Skeletal muscle satellite cell (primary cell): ENCODE measurements around the gene ABCD2.
"Not testable (repeated sequence)": the region's sequence is repeated elsewhere in the genome, so short reads cannot be mapped to it uniquely, and the experiment has no call there.

Experiments used
- H3K27me3 ChIP-seq: 2 replicates; pipeline ENCODE4 v1.7.0; 2013; ENCODE audit warnings: low read length; ENCODE audit not compliant: control insufficient read depth, insufficient read depth
- H3K36me3 ChIP-seq: 2 replicates; pipeline ENCODE4 v1.7.0; 2013; ENCODE audit warnings: mild to moderate bottlenecking, control low read depth, low read length; ENCODE audit not compliant: insufficient read depth
- H3K4me1 ChIP-seq: 2 replicates; pipeline ENCODE4 v1.7.0; 2013; ENCODE audit warnings: low read length; ENCODE audit not compliant: control insufficient read depth, insufficient read depth
- H3K4me2 ChIP-seq: 2 replicates; pipeline ENCODE4 v1.7.0; 2013; ENCODE audit warnings: mild to moderate bottlenecking, low read length
- H3K4me3 ChIP-seq: 2 replicates; pipeline ENCODE4 v1.7.0; 2013; ENCODE audit warnings: low read length
- H3K9ac ChIP-seq: 2 replicates; pipeline ENCODE4 v1.7.0; 2013; ENCODE audit warnings: mild to moderate bottlenecking, low read depth, low read length, moderate library complexity
- H3K9me3 ChIP-seq: replicated peaks from 2 replicates; pipeline ENCODE4 v1.7.0; 2013; ENCODE audit warnings: mild to moderate bottlenecking, control low read depth, low read length

Gene ABCD2

DNA sequence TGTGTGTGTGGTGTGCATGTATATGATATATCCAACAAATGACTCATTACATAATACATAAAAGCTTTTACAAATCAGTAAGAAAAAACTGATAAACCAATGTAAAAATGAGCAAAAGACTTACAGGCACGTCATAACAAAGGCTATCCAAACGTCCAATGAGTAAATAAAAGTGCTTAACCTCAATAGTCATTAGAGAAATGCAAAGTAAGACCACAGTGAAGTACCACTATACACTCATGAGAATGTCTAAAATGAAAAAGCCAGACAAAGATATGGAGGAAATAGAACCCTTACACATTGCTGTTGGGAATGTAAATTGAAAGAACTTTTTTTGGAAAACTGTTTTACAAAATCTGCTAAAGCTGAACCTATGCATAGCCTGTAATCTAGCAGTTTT is 7.8 kb downstream of the ABCD2 start:
- no peaks in the 10 kb centered on the region for H3K27me3 ChIP-seq
- no peaks in the 10 kb centered on the region for H3K36me3 ChIP-seq
- H3K4me1 ChIP-seq, result no peaks in the 10 kb centered on the region
- no peak overlapping the region for H3K9ac ChIP-seq
- no peak overlapping the region for H3K4me2 ChIP-seq
- H3K9me3 ChIP-seq, result no peaks in the 10 kb centered on the region
- no peak overlapping the region for H3K4me3 ChIP-seq

- Histone ChIP-seq H3K4me1 (peaks cover 7% of the 10 kb centered on the region), H3K36me3 (no peaks in the 10 kb centered on the region), H3K27me3 (no peaks in the 10 kb centered on the region), H3K4me2 (no peak overlapping the region), H3K4me3 (no peak overlapping the region), H3K9me3 (no peaks in the 10 kb centered on the region), H3K9ac (no peak overlapping the region)
Measured at GRCh38 chr12:39610436-39611025, 9.1 kb downstream of the ABCD2 start.

DNA sequence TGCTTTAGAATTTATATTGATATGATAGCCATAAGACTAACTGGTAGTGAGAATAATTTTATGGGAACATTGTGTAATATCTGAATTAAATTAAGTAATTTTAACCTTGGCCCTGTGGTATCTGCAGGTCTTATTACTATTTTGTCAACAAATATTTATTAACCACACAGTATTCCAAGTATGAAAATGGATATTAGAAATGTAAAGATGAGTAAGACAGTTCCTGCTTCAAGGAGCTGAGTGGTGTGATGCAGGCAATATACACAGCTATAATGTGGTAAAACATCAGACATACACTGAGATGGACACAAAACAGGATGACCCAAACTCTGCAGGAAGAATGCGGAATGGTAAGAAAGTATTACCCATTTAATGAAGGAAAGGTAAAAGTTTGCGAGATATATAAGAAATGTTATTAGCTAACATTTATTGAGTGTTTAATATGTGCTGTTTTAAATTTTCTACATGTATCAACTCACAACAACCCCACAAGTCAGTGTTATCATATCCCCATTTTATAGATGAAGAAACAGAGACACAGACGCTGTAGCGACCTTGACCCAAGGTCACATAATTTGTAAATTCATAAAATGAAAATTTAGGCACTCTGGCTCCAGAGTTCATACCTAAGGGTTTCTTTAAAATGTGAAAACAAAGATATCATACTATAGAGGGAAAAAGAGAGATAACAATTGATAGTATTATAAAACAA is 12.7 kb downstream of the ABCD2 start:
- H3K4me2 ChIP-seq, result no peak overlapping the region
- no peaks in the 10 kb centered on the region for H3K9me3 ChIP-seq
- H3K4me3 ChIP-seq, result no peak overlapping the region
- no peak overlapping the region for H3K9ac ChIP-seq
- peaks cover 12% of the 10 kb centered on the region for H3K4me1 ChIP-seq
- no peaks in the 10 kb centered on the region for H3K27me3 ChIP-seq
- H3K36me3 ChIP-seq, result no peaks in the 10 kb centered on the region

- H3K9ac ChIP-seq, result no peak overlapping the region
- H3K4me1 ChIP-seq, result peaks cover 12% of the 10 kb centered on the region
- H3K9me3 ChIP-seq, result no peaks in the 10 kb centered on the region
- H3K36me3 ChIP-seq, result no peaks in the 10 kb centered on the region
- no peaks in the 10 kb centered on the region for H3K27me3 ChIP-seq
- H3K4me3 ChIP-seq, result no peak overlapping the region
- no peak overlapping the region for H3K4me2 ChIP-seq
Measured at GRCh38 chr12:39605996-39606395, 13.6 kb downstream of the ABCD2 start.

- Histone ChIP-seq H3K4me3 (no peak overlapping the region), H3K27me3 (no peaks in the 10 kb centered on the region), H3K9me3 (no peaks in the 10 kb centered on the region), H3K4me1 (peaks cover 12% of the 10 kb centered on the region), H3K36me3 (no peaks in the 10 kb centered on the region), H3K9ac (no peak overlapping the region), H3K4me2 (no peak overlapping the region)
Measured at GRCh38 chr12:39605501-39605900, 14.1 kb downstream of the ABCD2 start.

GRCh38 chr12:39603065-39603464 is 16.5 kb downstream of the ABCD2 start:
- Histone ChIP-seq H3K9ac (no peak overlapping the region), H3K4me2 (no peak overlapping the region), H3K36me3 (no peaks in the 10 kb centered on the region)

GRCh38 chr12:39601951-39602350 is 17.7 kb downstream of the ABCD2 start:
- not testable (repeated sequence) for H3K27me3 ChIP-seq, H3K4me2 ChIP-seq, H3K9ac ChIP-seq, H3K36me3 ChIP-seq, H3K4me3 ChIP-seq, H3K9me3 ChIP-seq
- peaks cover 12% of the 10 kb centered on the region for H3K4me1 ChIP-seq

More at GRCh38 chr12:39603065-39603464, 16.5 kb downstream of the ABCD2 start:
- Histone ChIP-seq H3K9me3 (no peaks in the 10 kb centered on the region), H3K4me3 (no peak overlapping the region), H3K4me1 (peaks cover 12% of the 10 kb centered on the region), H3K27me3 (no peaks in the 10 kb centered on the region)

DNA sequence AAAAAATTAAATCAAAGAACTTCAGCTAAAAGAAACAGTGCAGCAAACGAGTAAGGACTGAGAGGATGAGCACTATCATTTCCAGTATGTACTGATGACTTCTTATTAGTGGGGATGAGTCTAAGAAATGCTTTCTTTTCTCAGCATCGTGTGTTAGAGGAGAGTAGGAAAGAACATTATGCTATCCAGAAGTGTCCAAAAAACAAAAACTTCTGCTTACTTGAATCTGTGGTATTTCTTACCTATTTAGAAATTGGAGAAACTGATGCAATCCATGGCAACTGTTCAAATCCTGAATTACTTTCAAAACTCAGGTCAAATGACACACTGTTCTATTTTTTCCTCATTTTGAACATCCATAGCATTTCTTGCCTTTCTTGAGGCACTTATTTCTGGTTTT is 23.7 kb downstream of the ABCD2 start:
- no peak overlapping the region for H3K4me3 ChIP-seq
- no peaks in the 10 kb centered on the region for H3K36me3 ChIP-seq
- no peaks in the 10 kb centered on the region for H3K9me3 ChIP-seq
- H3K4me2 ChIP-seq, result no peak overlapping the region
- H3K4me1 ChIP-seq, result no peaks in the 10 kb centered on the region
- H3K9ac ChIP-seq, result no peak overlapping the region
- no peaks in the 10 kb centered on the region for H3K27me3 ChIP-seq

- Histone ChIP-seq H3K9me3 (no peaks in the 10 kb centered on the region), H3K9ac (no peak overlapping the region), H3K4me3 (no peak overlapping the region)
Measured at GRCh38 chr12:39592295-39592694, 27.3 kb downstream of the ABCD2 start.

GRCh38 chr12:39588348-39588747 is 31.3 kb downstream of the ABCD2 start:
- no peaks in the 10 kb centered on the region for H3K27me3 ChIP-seq
- H3K36me3 ChIP-seq, result no peaks in the 10 kb centered on the region
- H3K4me1 ChIP-seq, result peaks cover 4% of the 10 kb centered on the region
- H3K4me2 ChIP-seq, result peak overlapping the region; percentile 61
- H3K4me3 ChIP-seq, result no peak overlapping the region
- no peaks in the 10 kb centered on the region for H3K9me3 ChIP-seq
- no peak overlapping the region for H3K9ac ChIP-seq

More at GRCh38 chr12:39592295-39592694, 27.3 kb downstream of the ABCD2 start:
- H3K36me3 ChIP-seq, result no peaks in the 10 kb centered on the region
- no peaks in the 10 kb centered on the region for H3K27me3 ChIP-seq
- no peak overlapping the region for H3K4me2 ChIP-seq
- H3K4me1 ChIP-seq, result peaks cover 4% of the 10 kb centered on the region

DNA sequence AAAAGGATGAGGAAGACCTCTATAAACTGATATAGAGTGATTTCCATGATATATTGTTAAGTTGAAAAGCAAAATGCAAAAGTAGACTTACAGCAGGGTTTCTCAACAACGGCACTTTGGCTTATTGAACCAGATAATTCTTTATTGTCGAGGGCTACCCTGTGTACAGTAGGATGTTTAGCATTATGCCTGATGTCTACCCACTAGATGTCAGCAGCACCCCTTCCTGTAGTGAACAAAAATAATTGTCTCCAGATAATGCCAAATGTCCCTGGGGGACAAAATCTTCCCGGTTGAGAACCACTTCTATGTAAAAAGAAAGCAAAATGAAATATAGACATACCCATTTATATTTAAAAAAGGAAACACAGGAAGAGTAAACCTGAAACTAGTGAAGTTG is 32.4 kb downstream of the ABCD2 start:
- Histone ChIP-seq H3K27me3 (no peaks in the 10 kb centered on the region), H3K4me2 (no peak overlapping the region), H3K4me1 (peaks cover 4% of the 10 kb centered on the region), H3K9ac (no peak overlapping the region), H3K4me3 (no peak overlapping the region), H3K9me3 (no peaks in the 10 kb centered on the region), H3K36me3 (no peaks in the 10 kb centered on the region)

- Histone ChIP-seq H3K9ac (no peak overlapping the region), H3K9me3 (no peaks in the 10 kb centered on the region), H3K4me3 (no peak overlapping the region), H3K4me1 (peaks cover 8% of the 10 kb centered on the region), H3K27me3 (no peaks in the 10 kb centered on the region), H3K4me2 (no peak overlapping the region), H3K36me3 (no peaks in the 10 kb centered on the region)
Measured at GRCh38 chr12:39586816-39587215, 32.8 kb downstream of the ABCD2 start.
